Adrenal gland (tissue), 12 donors: ENCODE measurements around the gene PEPD. TPM values are rescaled to one million over a fixed set of nuclear protein-coding genes. Genes with fewer than 3 reads are reported as not detected.

Source experiments
- DNase-seq, 7 donors: peaks; one replicate each; pipeline ENCODE4 v3.0.0-alpha.2; 2019 to 2020
- H3K27ac ChIP-seq, 5 donors: fragments of 200-600 bp; sonication (generic) in 4 of 5; 1 replicate in 3 of 5; 2 replicates in 2 of 5; pipeline versions ENCODE4 v1.5.1 to v1.8.0; 2016 to 2020; ENCODE audit warnings: mild to moderate bottlenecking in 1 of 5
- H3K27me3 ChIP-seq: fragments of 200-600 bp; 2 replicates; pipeline ENCODE4 v1.8.0; 2021
- H3K36me3 ChIP-seq, 2 donors: fragments of 200-600 bp; replicated peaks in 1 of 2; 1 replicate in 1 of 2; 2 replicates in 1 of 2; pipeline versions ENCODE4 v1.5.1 to v1.8.0; 2018 to 2022
- H3K4me1 ChIP-seq, 2 donors: fragments of 200-600 bp; replicated peaks in 1 of 2; 1 replicate in 1 of 2; 2 replicates in 1 of 2; pipeline versions ENCODE4 v1.5.1 to v1.8.0; 2018 to 2021
- H3K4me3 ChIP-seq, 4 donors: fragments of 200-600 bp; sonication (generic) in 3 of 4; one replicate each; pipeline ENCODE4 v1.5.1; 2016 to 2018
- H3K9me3 ChIP-seq, 3 donors: fragments of 200-600 bp; sonication (generic) in 1 of 3; replicated peaks in 1 of 3; 1 replicate in 2 of 3; 2 replicates in 1 of 3; pipeline versions ENCODE4 v1.5.1 to v1.8.0; 2016 to 2021
- POLR2A ChIP-seq, 2 donors: fragments of 450-650 bp; IDR thresholded peaks; one replicate each; pipeline ENCODE4 v1.6.1; 2017; ENCODE audit warnings: antibody characterized with exemption in 2 of 2, mild to moderate bottlenecking in 2 of 2, moderate library complexity in 1 of 2
- WGBS, 4 donors: extraction: QIAGEN DNeasy Blood & Tissue Kit in 2 of 4; methylation state at CpG; one replicate each; pipeline versions ENCODE4 v1.1.5 to v1.1.7; 2013 to 2017; 5-methylcytosine and 5-hydroxymethylcytosine counted together
- intact Hi-C, 2 donors: fragments of 100-400 bp; cut with DNase I; formaldehyde crosslinking; loops; one replicate each; pipeline versions ENCODE4 v1.14.1 to v1.15.0; 2022 to 2023
- polyA plus RNA-seq, 3 donors: library from polyadenylated mRNA; stranded (reverse); fragments of 200-250 nt in 2 of 3; fragments of 350-450 nt in 1 of 3; fragmentation: Illumina TruSeq in 1 of 3; extraction: RNeasy Lipid Tissue Mini Kit (QIAGEN cat#74804) in 1 of 3; gene quantifications; one replicate each; pipeline ENCODE4 v1.2.3, GENCODE V29; 2013 to 2014
- total RNA-seq, 9 donors: library from RNA; depleted of rRNA in 4 of 9; stranded (reverse); fragments of >200 nt in 4 of 9; fragments of 120-200 nt in 1 of 9; fragmentation: NEBNext Ultra II Directional in 1 of 9; extraction: Animal tissue kit (Norgen Biotek cat#: 25700) in 1 of 9; gene quantifications; one replicate each; pipeline versions ENCODE4 v1.1.0 to v1.2.4, GENCODE V29; 2013 to 2023
- TF ChIP-seq, protein P1 (sequence below), 6 experiments: fragments of 450-650 bp in 4 of 6; fragments of 200-600 bp in 2 of 6; sonication (generic) in 1 of 6; IDR thresholded peaks; 1 replicate in 5 of 6; 2 replicates in 1 of 6; pipeline versions ENCODE4 v1.5.1 to v1.8.0; 2016 to 2021; ENCODE audit warnings: antibody characterized with exemption in 6 of 6, mild to moderate bottlenecking in 2 of 6, moderate library complexity in 1 of 6
- donor health status: healthy with polysubstance abuse.
- donor health status: Bipolar disorder and iron deficiency.
- donor health status: DM: yes; HTN: yes; CAD: no.
- donor health status: DM: no; HTN: no; CAD: no.
- donor health status: DM: no; HTN: no; CAD: no.
- donor health status: DM: yes; HTN: yes; CAD: no.

PEPD gene
- total and polyA plus RNA-seq, 12 donors = 24.4 to 311 (median 116) TPM

DNA sequence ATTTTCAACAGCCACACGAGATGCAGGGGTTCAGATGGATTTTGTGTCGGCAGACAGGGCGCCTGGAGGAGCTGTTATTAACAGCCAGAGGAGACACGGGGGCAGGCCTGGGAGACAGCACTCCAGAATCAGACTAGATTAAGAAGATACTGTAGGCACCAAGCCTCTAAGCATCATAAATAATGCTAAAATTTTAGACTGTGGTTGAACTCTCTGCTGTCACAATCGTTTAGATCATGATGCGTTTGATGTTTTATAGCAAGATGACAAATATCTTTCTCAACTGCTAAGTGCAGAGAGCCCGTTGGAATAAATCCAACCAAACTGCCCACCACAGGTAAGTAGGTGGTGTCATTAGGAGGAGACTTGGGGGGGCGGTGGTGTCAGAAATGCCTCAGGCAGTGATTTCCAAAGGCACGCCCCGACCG is 84.2 kb downstream of the PEPD start:
- Histone ChIP-seq H3K9me3 (no peaks in the 10 kb centered on the region), H3K27me3 (no peaks in the 10 kb centered on the region), H3K4me3 (no peak overlapping the region), H3K4me1 (no peaks in the 10 kb centered on the region), H3K27ac (no peak overlapping the region), H3K36me3 (no peaks in the 10 kb centered on the region)
- TF ChIP-seq, protein P1, sequence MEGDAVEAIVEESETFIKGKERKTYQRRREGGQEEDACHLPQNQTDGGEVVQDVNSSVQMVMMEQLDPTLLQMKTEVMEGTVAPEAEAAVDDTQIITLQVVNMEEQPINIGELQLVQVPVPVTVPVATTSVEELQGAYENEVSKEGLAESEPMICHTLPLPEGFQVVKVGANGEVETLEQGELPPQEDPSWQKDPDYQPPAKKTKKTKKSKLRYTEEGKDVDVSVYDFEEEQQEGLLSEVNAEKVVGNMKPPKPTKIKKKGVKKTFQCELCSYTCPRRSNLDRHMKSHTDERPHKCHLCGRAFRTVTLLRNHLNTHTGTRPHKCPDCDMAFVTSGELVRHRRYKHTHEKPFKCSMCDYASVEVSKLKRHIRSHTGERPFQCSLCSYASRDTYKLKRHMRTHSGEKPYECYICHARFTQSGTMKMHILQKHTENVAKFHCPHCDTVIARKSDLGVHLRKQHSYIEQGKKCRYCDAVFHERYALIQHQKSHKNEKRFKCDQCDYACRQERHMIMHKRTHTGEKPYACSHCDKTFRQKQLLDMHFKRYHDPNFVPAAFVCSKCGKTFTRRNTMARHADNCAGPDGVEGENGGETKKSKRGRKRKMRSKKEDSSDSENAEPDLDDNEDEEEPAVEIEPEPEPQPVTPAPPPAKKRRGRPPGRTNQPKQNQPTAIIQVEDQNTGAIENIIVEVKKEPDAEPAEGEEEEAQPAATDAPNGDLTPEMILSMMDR (IDR thresholded peaks at IDR 0.05) = no peak
- no peak for TF ChIP-seq POLR2A (IDR thresholded peaks at IDR 0.05)
- DNase-seq = no peak
- 75 to 85% (median 80%) methylated on average over 11 of the region's 11 CpGs for WGBS, 4 donors
- intact Hi-C loops = no loop called here

DNA sequence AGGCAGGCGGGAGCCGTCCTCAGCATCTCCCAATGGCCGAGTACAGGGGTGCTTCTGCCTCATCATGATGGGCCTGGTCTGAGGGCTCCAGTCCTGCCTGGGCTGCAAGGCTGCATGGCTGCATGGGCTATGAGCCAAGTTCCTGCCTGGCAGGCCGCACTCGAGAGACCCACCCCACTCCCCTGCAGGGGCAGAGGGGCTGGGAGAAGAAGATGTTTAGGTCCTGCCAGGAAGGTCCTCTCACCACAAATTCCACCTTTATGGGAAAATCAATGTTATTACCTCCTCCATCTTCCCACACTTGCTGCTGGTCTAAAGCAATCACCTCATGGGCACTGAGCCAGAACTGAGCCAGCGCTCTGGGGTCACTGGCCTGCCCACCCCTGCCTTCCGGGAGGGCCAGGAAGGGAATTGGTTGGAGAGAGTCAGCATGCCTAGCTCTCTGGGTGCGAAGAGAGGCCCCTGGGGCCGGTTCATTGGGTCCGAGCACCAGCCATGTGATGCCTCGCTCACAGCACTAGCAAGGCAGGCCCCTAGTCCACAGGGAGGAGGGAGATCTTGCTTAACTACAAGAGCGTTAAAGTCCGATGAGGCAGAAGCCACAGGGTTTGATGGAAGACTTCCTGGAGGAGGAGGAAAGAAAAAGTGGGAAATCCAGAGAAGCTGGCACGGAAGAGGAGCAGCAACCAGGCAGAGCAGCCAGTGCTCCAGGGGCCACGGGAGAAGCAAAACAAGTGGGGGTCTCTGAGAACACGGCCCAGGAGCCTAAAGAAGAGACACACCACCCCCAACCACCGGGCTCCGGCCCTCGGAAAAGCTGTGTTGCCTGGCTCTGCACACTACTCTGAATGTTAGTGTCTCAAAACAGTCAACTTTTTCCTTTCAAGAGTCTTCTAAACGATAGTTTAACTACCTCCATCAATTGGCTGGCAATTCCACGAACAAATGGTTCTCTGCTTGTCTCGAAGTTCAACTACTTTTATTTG is 84.9 kb downstream of the PEPD start:
- 86 to 91% (median 88%) methylated on average over 21 to 22 of the region's 22 CpGs for WGBS, 4 donors
- no peak for DNase-seq

DNA sequence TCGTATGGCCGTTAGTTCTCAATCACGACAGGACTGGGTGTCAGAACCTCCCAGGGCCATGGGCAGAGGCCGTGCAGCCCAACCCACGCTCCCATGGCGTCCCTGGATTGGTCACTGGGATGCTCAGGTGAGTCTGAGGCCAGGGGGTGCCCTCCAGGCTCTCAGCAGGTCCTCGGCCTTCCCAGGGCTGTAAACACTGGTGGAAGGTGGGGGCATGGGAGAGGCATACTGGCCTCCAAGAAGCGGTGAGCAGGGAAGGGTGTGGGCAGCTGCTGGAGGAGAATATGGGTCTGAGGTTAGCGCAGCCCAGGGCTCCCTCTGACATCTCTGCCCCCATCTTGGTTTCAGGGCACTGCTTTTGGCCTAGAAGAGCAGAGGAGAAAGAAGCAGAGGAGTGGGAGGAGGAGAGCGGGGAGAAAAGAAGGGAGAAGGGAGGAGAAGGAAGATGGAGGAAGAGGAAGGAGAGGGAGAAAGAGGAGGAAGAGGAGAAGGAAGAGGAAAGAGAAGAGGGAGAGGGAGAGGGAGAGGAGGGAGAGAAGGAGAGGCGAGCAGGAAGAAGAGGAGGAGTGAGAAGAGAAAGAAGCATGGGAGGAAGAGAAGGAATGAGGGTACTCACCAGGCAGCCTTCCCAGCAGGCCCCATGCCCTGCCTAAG is 85.8 kb downstream of the PEPD start:
- DNase-seq = no peak
- Histone ChIP-seq H3K27ac (peak overlapping the region in 1 of 5 donors; percentile 47), H3K9me3 (no peaks in the 10 kb centered on the region), H3K4me3 (no peak overlapping the region), H3K4me1 (no peaks in the 10 kb centered on the region), H3K36me3 (no peaks in the 10 kb centered on the region), H3K27me3 (no peaks in the 10 kb centered on the region)
- WGBS, 4 donors = 83 to 99% (median 94%) methylated on average over 4 to 11 of the region's 11 CpGs
- TF ChIP-seq, protein P1 (IDR thresholded peaks at IDR 0.05) = no peak
- no peak for TF ChIP-seq POLR2A (IDR thresholded peaks at IDR 0.05)
- intact Hi-C loops = no loop called here

More for the DNA sequence above, 84.9 kb downstream of the PEPD start:
- intact Hi-C loops = no loop called here
- Histone ChIP-seq H3K9me3 (no peaks in the 10 kb centered on the region), H3K36me3 (no peaks in the 10 kb centered on the region), H3K4me3 (no peak overlapping the region), H3K27me3 (no peaks in the 10 kb centered on the region), H3K27ac (no peak overlapping the region), H3K4me1 (no peaks in the 10 kb centered on the region)
- TF ChIP-seq POLR2A (IDR thresholded peaks at IDR 0.05) = no peak
- TF ChIP-seq, protein P1 (IDR thresholded peaks at IDR 0.05) = no peak
